GM12801 (cell line): ENCODE results near the gene UCP2.

ENCODE experiments used
- CTCF ChIP-seq: IDR thresholded peaks from one replicate; pipeline ENCODE4 v1.5.1; 2011; ENCODE audit warnings: control low read depth; ENCODE audit not compliant: insufficient read length; ENCODE audit errors: extremely low read depth

The UCP2 gene

GRCh38 chr11:74008373-74009229, 26.0 kb upstream of the UCP2 start, which contains the start of gene UCP3:
UCP3 (minus strand) TSS chr11:74009085; CDS start chr11:74007042, 2,043 bp downstream.
- TF ChIP-seq CTCF = no peak

- TF ChIP-seq CTCF = no peak
Observed at GRCh38 chr11:74007691-74008372, 25.2 kb upstream of the UCP2 start.

- no peak for TF ChIP-seq CTCF
Observed at GRCh38 chr11:74006743-74007304, 24.2 kb upstream of the UCP2 start.

GRCh38 chr11:74005721-74006517, 23.3 kb upstream of the UCP2 start:
- no peak for TF ChIP-seq CTCF

GRCh38 chr11:74004759-74005615, 22.3 kb upstream of the UCP2 start:
- TF ChIP-seq CTCF = no peak

- TF ChIP-seq CTCF = no peak
Observed at GRCh38 chr11:74004046-74004695, 21.5 kb upstream of the UCP2 start.
